ENCODE measurements around the gene WWC2.

The WWC2 gene

GRCh38 chr4:183328832-183329231 is 229.8 kb downstream of the WWC2 start:
- H3K4me2 ChIP-seq (ENCODE audit: low read depth, low read length, poor library complexity, severe bottlenecking): no peak overlapping the region
- no peak overlapping the region for H3K4me3 ChIP-seq (ENCODE audit: low read length, poor library complexity, severe bottlenecking)
- no peak overlapping the region for H2AFZ ChIP-seq (ENCODE audit: low read length)
- no peaks in the 10 kb centered on the region for H3K27me3 ChIP-seq (ENCODE audit: insufficient read depth, low read length, poor library complexity, severe bottlenecking)
- H3F3A ChIP-seq (ENCODE audit: low read depth): no peaks in the 10 kb centered on the region
- H3K9me3 ChIP-seq (ENCODE audit: insufficient read depth, low read depth, low read length): no peaks in the 10 kb centered on the region
- H4K20me1 ChIP-seq (ENCODE audit: insufficient read depth, low read length, poor library complexity, severe bottlenecking): no peaks in the 10 kb centered on the region
- no peaks in the 10 kb centered on the region for H3K36me3 ChIP-seq (ENCODE audit: insufficient read depth, low read length)
- TF ChIP-seq CTCF (conservative IDR thresholded peaks at IDR 0.05; ENCODE audit: low read length) (no peak), EZH2phosphoT487 (IDR thresholded peaks at IDR 0.05; ENCODE audit: borderline replicate concordance) (no peak)
- no peaks in the 10 kb centered on the region for H3K4me1 ChIP-seq (ENCODE audit: insufficient read depth, low read length, poor library complexity, severe bottlenecking)
- no peaks in the 10 kb centered on the region for H3K79me2 ChIP-seq (ENCODE audit: insufficient read depth, low read length)
- no peak overlapping the region for H3K9ac ChIP-seq (ENCODE audit: low read depth, low read length, poor library complexity, severe bottlenecking)
- H3K9me2 ChIP-seq (replicated peaks; ENCODE audit: low read depth, low read length): no peaks in the 10 kb centered on the region

- no peaks in the 10 kb centered on the region for H4K20me1 ChIP-seq (ENCODE audit: insufficient read depth, low read length, poor library complexity, severe bottlenecking)
- no peak overlapping the region for H3K9ac ChIP-seq (ENCODE audit: low read depth, low read length, poor library complexity, severe bottlenecking)
- no peak overlapping the region for H2AFZ ChIP-seq (ENCODE audit: low read length)
- no peaks in the 10 kb centered on the region for H3F3A ChIP-seq (ENCODE audit: low read depth)
- no peaks in the 10 kb centered on the region for H3K9me2 ChIP-seq (replicated peaks; ENCODE audit: low read depth, low read length)
- no peak overlapping the region for H3K4me3 ChIP-seq (ENCODE audit: low read length, poor library complexity, severe bottlenecking)
- TF ChIP-seq CTCF (conservative IDR thresholded peaks at IDR 0.05; ENCODE audit: low read length): no peak
- TF ChIP-seq EZH2phosphoT487 (IDR thresholded peaks at IDR 0.05; ENCODE audit: borderline replicate concordance): no peak
- H3K4me1 ChIP-seq (ENCODE audit: insufficient read depth, low read length, poor library complexity, severe bottlenecking): no peaks in the 10 kb centered on the region
- no peaks in the 10 kb centered on the region for H3K9me3 ChIP-seq (ENCODE audit: insufficient read depth, low read depth, low read length)
- no peaks in the 10 kb centered on the region for H3K36me3 ChIP-seq (ENCODE audit: insufficient read depth, low read length)
- H3K4me2 ChIP-seq (ENCODE audit: low read depth, low read length, poor library complexity, severe bottlenecking): no peak overlapping the region
- no peaks in the 10 kb centered on the region for H3K27me3 ChIP-seq (ENCODE audit: insufficient read depth, low read length, poor library complexity, severe bottlenecking)
- H3K79me2 ChIP-seq (ENCODE audit: insufficient read depth, low read length): no peaks in the 10 kb centered on the region
Measured at GRCh38 chr4:183329244-183329643, 230.2 kb downstream of the WWC2 start.

GRCh38 chr4:183329954-183330742 is 231.1 kb downstream of the WWC2 start:
- TF ChIP-seq CTCF (conservative IDR thresholded peaks at IDR 0.05; ENCODE audit: low read length): no peak
- TF ChIP-seq EZH2phosphoT487 (IDR thresholded peaks at IDR 0.05; ENCODE audit: borderline replicate concordance): no peak
- H3K9ac ChIP-seq (ENCODE audit: low read depth, low read length, poor library complexity, severe bottlenecking): no peak overlapping the region
- H3K4me2 ChIP-seq (ENCODE audit: low read depth, low read length, poor library complexity, severe bottlenecking): no peak overlapping the region
- no peaks in the 10 kb centered on the region for H3K9me2 ChIP-seq (replicated peaks; ENCODE audit: low read depth, low read length)
- no peaks in the 10 kb centered on the region for H3K79me2 ChIP-seq (ENCODE audit: insufficient read depth, low read length)
- H3K27me3 ChIP-seq (ENCODE audit: insufficient read depth, low read length, poor library complexity, severe bottlenecking): no peaks in the 10 kb centered on the region
- H3F3A ChIP-seq (ENCODE audit: low read depth): no peaks in the 10 kb centered on the region
- H4K20me1 ChIP-seq (ENCODE audit: insufficient read depth, low read length, poor library complexity, severe bottlenecking): no peaks in the 10 kb centered on the region
- no peak overlapping the region for H2AFZ ChIP-seq (ENCODE audit: low read length)
- no peaks in the 10 kb centered on the region for H3K36me3 ChIP-seq (ENCODE audit: insufficient read depth, low read length)
- no peaks in the 10 kb centered on the region for H3K9me3 ChIP-seq (ENCODE audit: insufficient read depth, low read depth, low read length)
- H3K4me1 ChIP-seq (ENCODE audit: insufficient read depth, low read length, poor library complexity, severe bottlenecking): no peaks in the 10 kb centered on the region
- H3K4me3 ChIP-seq (ENCODE audit: low read length, poor library complexity, severe bottlenecking): no peak overlapping the region

Measured in Loucy (cell line).